GM12891 (cell line): ENCODE measurements around the gene B4GALNT1. TPM values are rescaled to one million over a fixed set of nuclear protein-coding genes. Genes with fewer than 3 reads are reported as not detected.
A peak's percentile ranks its signal among the peaks of the same experiment; 100 is the strongest.
"Not testable (repeated sequence)": the region's sequence is repeated elsewhere in the genome, so short reads cannot be mapped to it uniquely, and the experiment has no call there.

Experiments used
- DNase-seq: peaks from one replicate; pipeline ENCODE4 v3.0.0; 2011; ENCODE audit warnings: low spot score; ENCODE audit not compliant: insufficient read length
- FAIRE-seq: peaks from 2 replicates; lab custom pipeline; 2011; peaks lifted over from hg19 to GRCh38; lab: Jason Lieb, UNC
- PAX5 ChIP-seq: IDR thresholded peaks from 2 replicates; pipeline ENCODE4 v1.6.1; 2011; ENCODE audit warnings: low read length, moderate library complexity, mild to moderate bottlenecking; ENCODE audit not compliant: insufficient read depth, severe bottlenecking
- POLR2A ChIP-seq: IDR thresholded peaks from 2 replicates; pipeline ENCODE4 v1.6.1; 2011; ENCODE audit warnings: low read depth, low read length, control low read depth
- POLR2AphosphoS5 ChIP-seq: IDR thresholded peaks from 2 replicates; pipeline ENCODE4 v1.6.1; 2011; ENCODE audit warnings: low read depth, low read length, control low read depth
- POU2F2 ChIP-seq: IDR thresholded peaks from 2 replicates; pipeline ENCODE4 v1.6.1; 2011; ENCODE audit warnings: low read depth, mild to moderate bottlenecking, control low read depth, low read length, moderate library complexity
- SPI1 ChIP-seq: IDR thresholded peaks from 2 replicates; pipeline ENCODE4 v1.6.1; 2011; ENCODE audit warnings: low read depth, low read length, control low read depth
- TAF1 ChIP-seq: IDR thresholded peaks from 2 replicates; pipeline ENCODE4 v1.6.1; 2011; ENCODE audit warnings: low read depth, low read length, control low read depth
- polyA plus RNA-seq: library from polyadenylated mRNA; unstranded; fragments of >200 nt; gene quantifications from one replicate; pipeline ENCODE4 v1.2.1, GENCODE V29; 2012; ENCODE audit warnings: low read depth, missing spikeins, inconsistent platforms; ENCODE audit not compliant: missing spikeins

Gene B4GALNT1
- 0.10 TPM for polyA plus RNA-seq

DNA sequence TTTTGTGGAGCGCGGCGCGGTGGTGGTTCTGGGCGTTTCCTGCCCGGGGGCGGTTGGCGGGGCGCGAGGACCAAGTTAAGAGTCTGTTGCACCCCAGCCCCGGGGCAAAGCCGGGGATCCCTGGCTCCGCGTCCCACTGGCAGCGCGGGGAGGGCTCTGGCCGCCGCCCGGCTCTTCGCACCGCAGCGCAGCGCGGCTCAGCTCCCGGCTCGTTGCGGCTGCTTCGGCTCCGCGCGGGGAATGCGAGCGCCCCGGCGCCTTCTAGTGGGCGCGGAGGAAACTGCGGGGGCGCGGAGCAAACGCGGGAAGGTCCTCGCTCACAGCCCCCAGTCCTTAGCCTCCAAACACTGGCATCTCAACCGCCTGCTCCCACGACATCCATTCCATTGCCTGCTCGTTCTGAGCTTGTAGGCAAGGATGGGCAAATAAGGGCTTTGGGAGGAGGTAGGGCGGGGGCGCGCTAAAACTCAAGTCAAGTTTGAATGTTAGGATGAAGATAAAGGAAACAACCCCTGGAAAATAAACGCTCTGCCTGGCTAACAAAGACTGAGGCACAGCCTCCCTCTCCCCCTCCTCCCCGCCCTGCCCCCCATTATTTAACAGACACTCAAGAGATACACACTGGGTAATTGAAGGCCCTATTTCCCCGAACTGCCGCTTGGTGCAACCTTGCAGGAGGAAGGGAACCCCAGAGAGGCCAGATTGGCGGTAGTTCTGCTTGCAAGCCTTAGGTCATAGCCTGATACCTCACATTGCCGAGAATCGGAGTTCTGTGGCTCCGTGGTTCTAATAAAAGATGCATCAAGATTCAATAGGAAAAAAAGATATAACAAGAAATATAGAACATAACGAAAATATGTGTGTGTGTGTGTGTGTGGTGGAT is at the start of gene B4GALNT1:
Gene B4GALNT1 (minus strand): TSS at position 244 of the 883 bp plus-strand sequence. CDS start 1,069 bp downstream, outside the sequence.
- FAIRE-seq (peak; percentile 95), DNase-seq (peak; percentile 76)
- TF ChIP-seq TAF1 = no peak
- TF ChIP-seq PAX5 = no peak
- no peak for TF ChIP-seq SPI1
- no peak for TF ChIP-seq POLR2A
- no peak for TF ChIP-seq POU2F2

DNA sequence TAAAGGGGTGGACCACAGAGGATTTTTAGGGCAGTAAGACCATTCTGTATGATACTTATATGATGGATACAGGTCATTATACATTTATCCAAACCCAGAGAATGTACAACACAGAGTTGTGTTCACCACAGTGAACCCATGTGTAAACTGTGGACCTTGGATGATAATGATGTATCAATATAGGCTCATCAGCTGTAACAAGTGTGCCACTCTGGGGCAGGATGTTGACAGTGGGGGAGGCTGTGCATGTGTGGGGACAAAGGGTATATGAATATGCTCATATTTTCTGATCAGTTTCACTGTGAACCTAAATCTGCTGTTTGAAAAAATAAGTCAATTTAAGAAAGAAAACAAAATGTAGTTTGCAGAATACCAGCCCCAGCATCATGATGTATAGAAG is 46.7 kb upstream of the B4GALNT1 start:
- FAIRE-seq = no peak
- no peak for TF ChIP-seq PAX5
- no peak for TF ChIP-seq POLR2AphosphoS5
- TF ChIP-seq POU2F2 = no peak
- no peak for TF ChIP-seq TAF1
- TF ChIP-seq SPI1 = no peak
- no peak for TF ChIP-seq POLR2A
- no peak for DNase-seq

DNA sequence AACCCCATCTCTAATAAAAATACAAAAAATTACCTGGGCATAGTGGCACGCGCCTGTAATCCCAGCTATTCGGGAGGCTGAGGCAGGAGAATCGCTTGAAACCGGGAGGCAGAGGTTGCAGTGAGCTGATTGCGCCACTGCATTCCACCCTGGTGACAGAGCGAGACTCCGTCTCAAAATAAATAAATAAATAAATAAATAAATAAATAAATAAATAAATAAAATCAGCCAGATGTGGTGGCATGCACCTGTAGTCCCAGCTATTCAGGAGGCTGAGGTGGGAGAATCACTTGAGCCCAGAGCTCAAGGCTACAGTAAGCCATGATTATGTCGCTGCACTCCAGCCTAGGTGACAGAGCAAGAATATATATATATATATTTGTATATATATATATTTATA is 44.9 kb upstream of the B4GALNT1 start:
- FAIRE-seq, DNase-seq: not testable (repeated sequence)

DNA sequence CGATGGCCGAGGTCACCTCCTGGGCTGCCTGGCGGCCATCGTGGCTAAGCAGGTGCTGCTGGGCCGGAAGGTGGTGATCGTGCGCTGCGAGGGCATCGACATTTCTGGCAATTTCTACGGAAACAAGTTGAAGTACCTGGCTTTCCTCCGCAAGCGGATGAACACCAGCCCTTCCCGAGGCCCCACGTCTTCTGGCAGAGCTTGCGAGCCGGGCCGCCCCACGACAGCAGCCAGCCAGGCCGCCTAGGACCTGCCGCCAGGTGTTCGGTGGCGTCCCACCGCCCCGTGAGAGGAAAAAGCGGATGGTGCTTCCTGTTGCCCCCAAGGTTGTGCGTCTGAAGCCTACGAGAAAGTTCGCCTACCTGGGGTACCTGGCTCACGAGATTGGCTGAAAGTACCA is 41.7 kb upstream of the B4GALNT1 start:
- FAIRE-seq = no peak
- TF ChIP-seq POLR2AphosphoS5 (no peak), POU2F2 (no peak), TAF1 (no peak), POLR2A (no peak), SPI1 (no peak), PAX5 (no peak)
- DNase-seq = no peak

DNA sequence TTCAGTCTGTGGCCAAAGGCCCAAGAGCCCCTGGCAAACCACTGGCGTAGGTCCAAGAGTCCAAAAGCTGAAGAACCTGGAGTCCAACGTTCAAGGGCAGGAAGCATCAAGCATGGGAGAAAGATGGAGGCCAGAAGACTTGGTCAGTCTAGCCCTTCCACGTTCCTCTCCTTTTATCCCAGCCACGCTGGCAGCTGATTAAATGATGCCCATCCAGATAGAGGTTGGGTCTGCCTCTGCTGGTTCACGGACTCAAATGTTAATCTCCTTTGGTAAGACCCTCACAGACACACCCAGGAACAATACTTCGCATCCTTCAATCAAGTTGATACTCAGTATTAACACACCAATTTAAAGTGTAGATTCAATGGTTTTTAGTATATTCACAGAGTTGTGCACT is 39.8 kb upstream of the B4GALNT1 start:
- no peak for FAIRE-seq
- no peak for DNase-seq
- TF ChIP-seq PAX5 (no peak), POLR2AphosphoS5 (no peak), SPI1 (no peak), POU2F2 (no peak), TAF1 (no peak), POLR2A (no peak)

DNA sequence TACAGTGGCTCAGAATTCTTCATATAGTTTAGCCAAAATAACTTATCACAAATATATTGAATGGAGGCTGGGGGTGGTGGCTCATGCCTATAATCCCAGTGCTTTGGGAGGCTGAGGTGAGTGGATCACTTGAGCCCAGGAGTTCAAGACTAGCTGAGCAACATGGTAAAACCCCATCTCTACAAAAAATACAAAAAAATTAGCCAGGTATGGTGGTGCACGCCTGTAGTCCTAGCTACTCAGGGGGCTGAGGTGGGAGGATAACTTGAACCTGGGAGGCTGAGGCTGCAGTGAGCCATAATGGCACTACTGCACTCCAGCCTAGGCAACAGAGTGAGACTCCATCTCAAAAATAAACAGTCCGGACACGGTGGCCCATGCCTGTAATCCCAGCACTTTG is 38.8 kb upstream of the B4GALNT1 start:
- not testable (repeated sequence) for FAIRE-seq, DNase-seq

DNA sequence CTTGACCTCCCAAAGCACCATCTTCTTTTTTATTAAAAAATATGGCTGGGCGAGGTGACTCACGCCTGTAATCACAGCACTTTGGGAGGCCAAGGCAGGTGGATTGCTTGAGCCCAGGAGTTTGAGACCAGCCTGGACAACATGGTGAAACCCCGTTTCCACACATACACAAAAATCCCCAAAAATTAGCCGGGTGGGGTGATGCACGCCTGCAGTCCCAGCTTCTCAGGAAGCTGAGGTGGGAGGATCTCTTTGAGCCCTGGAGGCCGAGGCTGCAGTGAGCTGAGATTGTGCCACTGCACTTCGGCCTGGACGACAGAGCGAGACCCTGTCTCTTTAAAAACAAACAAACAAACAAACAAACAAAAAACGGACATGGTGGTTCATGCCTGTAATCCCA is 36.7 kb upstream of the B4GALNT1 start:
- FAIRE-seq, DNase-seq: not testable (repeated sequence)

DNA sequence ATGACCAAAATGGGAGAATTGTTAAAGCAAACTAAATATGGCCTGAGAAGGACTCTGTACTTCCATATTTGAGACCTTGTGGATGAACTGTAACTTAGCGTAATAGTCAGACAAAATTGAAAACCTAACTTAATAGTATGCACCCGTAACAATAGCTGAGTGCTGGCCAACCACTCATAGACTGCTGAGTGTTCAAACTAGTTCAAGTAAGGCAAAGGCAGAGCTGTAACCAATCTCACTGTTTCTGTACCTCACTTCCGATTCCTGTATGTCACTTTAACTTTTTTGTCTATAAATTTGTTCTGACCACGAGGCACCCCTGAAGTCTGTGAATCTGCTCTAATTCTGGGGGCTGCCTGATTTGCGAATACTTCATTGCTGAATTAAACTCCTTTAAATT is 33.9 kb upstream of the B4GALNT1 start:
- FAIRE-seq (no peak), DNase-seq (no peak)
- TF ChIP-seq TAF1 = no peak
- TF ChIP-seq SPI1 = no peak
- TF ChIP-seq POU2F2 = no peak
- no peak for TF ChIP-seq POLR2AphosphoS5
- TF ChIP-seq PAX5 = no peak
- TF ChIP-seq POLR2A = no peak

DNA sequence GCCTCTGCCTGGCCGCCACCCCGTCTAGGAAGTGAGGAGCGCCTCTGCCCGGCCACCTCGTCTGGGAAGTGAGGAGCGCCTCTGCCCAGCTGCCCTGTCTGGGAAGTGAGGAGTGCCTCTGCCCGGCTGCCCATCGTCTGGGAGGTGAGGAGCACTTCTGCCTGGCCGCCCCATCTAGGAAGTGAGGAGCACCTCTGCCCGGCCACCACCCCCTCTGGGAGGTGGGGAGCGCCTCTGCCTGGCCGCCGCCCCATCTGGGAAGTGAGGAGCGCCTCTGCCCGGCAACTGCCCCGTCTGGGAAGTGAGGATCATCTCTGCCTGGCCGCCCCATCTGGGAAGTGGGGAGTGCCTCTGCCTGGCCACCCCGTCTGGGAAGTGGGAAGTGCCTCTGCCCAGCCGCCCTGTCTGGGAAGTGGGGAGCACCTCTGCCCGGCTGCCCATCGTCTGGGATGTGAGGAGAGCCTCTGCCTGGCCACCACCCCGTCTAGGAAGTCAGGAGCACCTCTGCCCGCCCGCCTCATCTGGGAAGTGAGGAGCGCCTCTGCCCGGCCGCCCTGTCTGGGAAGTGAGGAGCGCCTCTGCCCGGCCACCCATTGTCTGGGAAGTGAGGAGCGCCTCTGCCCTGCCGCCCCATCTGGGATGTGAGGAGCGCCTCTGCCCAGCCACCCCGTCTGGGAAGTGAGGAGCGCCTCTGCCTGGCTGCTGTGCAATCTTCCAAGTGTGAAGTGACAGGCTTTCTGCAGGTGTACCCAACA is 32.2 kb upstream of the B4GALNT1 start:
- not testable (repeated sequence) for FAIRE-seq

DNA sequence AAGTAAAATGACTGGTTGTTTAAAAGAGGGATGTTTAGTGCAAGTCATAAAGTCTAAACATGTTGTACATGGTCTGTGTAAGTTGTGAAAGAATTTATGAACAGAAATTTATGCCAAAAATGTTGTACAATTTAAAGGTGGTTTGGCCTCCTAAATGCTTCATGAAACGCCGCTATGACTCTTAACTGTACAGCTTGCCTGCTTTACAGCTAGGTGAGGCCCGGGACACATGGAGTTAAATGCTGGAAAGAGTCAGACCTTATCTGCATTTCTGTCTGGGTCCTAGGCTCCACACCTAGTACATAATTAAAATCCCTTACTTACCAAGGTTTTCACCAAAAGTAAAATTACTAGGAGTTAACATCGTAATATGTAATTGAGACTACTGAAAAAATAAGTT is 28.4 kb upstream of the B4GALNT1 start:
- DNase-seq (no peak), FAIRE-seq (no peak)
- TF ChIP-seq SPI1 (no peak), POLR2AphosphoS5 (no peak), PAX5 (no peak), POLR2A (no peak), TAF1 (no peak), POU2F2 (no peak)

More for the DNA sequence above, 32.2 kb upstream of the B4GALNT1 start:
- not testable (repeated sequence) for DNase-seq

DNA sequence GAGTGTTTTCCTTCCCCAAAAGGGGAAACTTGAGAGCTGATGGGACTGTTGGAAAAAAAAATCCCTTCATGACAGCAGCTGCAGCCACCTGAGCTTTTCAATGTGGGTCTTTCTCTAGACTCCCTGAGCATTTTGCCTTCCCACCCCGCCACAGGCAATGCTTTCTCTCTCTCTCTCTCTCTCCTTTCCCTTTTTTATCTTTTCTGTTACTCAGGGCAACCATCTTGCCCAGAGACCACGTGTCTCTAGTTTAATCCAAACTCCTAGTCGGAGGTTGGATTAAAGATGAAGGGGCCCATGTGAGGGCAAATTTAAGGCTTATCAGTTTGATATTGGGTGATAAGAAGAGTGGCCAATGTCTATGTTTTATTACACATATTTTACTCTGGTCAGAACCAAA is 25.9 kb upstream of the B4GALNT1 start:
- no peak for FAIRE-seq
- TF ChIP-seq POU2F2 = no peak
- no peak for TF ChIP-seq PAX5
- no peak for TF ChIP-seq SPI1
- TF ChIP-seq TAF1 = no peak
- TF ChIP-seq POLR2AphosphoS5 = no peak
- no peak for TF ChIP-seq POLR2A
- no peak for DNase-seq

DNA sequence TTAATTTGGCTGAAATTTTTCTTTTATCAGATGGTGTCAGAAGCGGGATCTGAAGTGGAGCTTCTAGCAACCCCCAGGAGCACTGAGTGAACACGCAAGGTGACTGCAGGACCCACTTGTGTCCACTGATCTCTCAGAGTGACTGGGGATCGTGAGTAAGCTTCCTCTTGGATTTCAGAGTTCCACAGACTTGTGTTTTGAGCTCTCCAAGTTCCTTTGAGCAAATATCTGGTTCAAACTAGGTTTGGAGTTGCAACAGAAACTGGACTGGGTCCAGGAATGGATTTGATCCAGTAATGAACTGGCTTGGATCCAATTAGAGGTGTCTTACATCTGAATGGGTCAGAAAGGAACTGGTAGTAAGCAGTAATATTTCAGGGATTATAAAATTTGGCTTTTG is 24.7 kb upstream of the B4GALNT1 start:
- DNase-seq = no peak
- no peak for TF ChIP-seq POLR2AphosphoS5
- no peak for FAIRE-seq

DNA sequence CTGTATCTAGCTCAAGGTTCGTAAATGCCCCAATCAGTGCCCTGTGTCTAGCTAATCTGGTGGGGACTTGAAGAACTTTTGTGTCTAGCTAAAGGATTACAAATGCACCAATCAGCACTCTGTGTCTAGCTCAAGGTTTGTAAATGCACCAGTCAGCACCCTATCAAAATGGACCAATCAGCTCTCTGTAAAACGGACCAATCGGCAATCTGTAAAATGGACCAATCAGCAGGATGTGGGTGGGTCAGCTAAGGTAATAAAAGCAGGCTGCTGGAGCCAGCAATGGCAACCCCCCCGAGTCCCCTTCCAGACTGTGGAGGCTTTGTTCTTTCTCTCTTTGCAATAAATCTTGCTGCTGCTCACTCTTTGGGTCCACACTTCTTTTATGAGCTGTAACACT is 23.4 kb upstream of the B4GALNT1 start:
- DNase-seq, FAIRE-seq: not testable (repeated sequence)
